ENCODE measurements around the gene HLA-G. TPM values are rescaled to one million over a fixed set of nuclear protein-coding genes. Genes with fewer than 3 reads are reported as not detected.

Gene HLA-G
- total RNA-seq, 1 experiment from 2014 or later = not detected

- no peak for DNase-seq (ENCODE audit: low spot score)
Observed at GRCh38 chr6:29816030-29816429, 11.6 kb upstream of the HLA-G start.

DNA sequence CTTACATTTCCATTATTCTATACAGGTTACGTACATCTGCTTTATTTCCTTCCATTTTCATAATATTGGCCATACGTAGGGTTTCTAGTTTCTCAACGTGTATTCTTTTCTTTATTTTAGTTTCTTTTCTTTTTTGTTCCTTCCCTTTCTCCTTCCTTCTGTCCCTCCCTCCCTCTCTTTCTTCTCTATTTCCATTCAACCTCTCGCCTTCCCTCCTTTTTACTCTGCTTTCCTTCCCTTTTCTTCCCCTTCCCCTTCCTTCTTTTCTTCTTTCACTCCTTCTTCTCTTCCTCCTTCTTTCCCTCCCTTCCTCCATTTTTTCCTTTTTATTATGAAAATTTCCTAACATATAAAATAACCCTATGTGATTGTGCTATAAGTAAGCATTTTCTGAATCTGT is 8.7 kb upstream of the HLA-G start:
- no peak for DNase-seq (ENCODE audit: low spot score)

- no peak for DNase-seq (ENCODE audit: low spot score)
Observed at GRCh38 chr6:29824144-29824543, 3.5 kb upstream of the HLA-G start.

DNA sequence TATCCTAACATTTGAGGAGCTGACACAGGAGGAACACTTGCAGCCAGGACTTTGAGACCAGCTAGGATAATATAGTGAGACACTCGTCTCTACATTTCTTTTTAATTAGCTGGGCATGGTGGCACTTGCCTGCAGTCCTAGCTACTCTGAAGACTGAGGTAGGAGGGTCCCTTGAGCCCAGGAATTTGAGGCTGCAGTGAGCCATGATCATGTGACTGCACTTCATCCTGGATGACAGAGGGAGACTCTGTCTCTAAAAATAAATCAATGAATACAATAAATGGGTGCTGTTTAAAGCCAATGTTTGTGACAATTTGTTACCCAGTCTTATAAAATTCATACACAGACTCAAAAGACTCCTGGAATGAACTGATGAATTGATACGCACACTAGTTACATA is 1.8 kb upstream of the HLA-G start:
- DNase-seq (ENCODE audit: low spot score) = no peak

- DNase-seq (ENCODE audit: low spot score) = no peak
Observed at GRCh38 chr6:29826271-29826670, 1.4 kb upstream of the HLA-G start.

GRCh38 chr6:29828471-29828797 is 809 bp downstream of the HLA-G start:
- no peak for DNase-seq (ENCODE audit: low spot score)

DNA sequence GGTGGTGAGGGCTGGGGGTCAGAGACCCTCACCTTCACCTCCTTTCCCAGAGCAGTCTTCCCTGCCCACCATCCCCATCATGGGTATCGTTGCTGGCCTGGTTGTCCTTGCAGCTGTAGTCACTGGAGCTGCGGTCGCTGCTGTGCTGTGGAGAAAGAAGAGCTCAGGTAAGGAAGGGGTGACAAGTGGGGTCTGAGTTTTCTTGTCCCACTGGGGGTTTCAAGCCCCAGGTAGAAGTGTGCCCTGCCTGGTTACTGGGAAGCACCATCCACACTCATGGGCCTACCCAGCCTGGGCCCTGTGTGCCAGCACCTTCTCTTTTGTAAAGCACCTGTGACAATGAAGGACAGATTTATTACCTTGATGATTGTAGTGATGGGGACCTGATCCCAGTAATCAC is 2.1 kb downstream of the HLA-G start:
- DNase-seq (ENCODE audit: low spot score) = no peak

GRCh38 chr6:29830409-29830808 is 2.8 kb downstream of the HLA-G start:
- no peak for DNase-seq (ENCODE audit: low spot score)

GRCh38 chr6:29831776-29832175 is 4.2 kb downstream of the HLA-G start:
- no peak for DNase-seq (ENCODE audit: low spot score)

- DNase-seq (ENCODE audit: low spot score) = no peak
Observed at GRCh38 chr6:29834564-29835436, 7.2 kb downstream of the HLA-G start.

GRCh38 chr6:29839917-29840316 is 12.3 kb downstream of the HLA-G start:
- DNase-seq (ENCODE audit: low spot score) = no peak

DNA sequence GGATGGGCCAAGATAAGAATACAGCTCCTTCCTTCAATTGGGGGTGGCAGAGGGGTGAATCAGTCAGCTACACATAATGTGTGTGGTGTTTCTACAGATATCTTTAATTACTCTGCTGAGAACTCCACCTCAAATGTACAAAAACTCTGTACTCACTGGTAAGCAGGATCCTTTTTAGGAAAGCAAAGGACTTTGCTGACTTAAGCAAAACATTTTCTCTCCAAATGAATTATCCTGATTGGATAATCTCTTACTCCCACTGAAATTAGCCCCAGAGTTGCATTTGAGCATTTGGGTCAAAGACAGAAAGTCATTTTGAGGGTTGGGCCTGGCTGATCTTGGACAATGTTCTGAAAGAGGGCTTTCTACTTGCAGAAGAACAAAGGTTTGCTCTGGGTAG is 13.4 kb downstream of the HLA-G start:
- DNase-seq (ENCODE audit: low spot score) = no peak

GRCh38 chr6:29845405-29846006 is 17.9 kb downstream of the HLA-G start:
- peak; percentile 12 for DNase-seq (ENCODE audit: low spot score)

DNA sequence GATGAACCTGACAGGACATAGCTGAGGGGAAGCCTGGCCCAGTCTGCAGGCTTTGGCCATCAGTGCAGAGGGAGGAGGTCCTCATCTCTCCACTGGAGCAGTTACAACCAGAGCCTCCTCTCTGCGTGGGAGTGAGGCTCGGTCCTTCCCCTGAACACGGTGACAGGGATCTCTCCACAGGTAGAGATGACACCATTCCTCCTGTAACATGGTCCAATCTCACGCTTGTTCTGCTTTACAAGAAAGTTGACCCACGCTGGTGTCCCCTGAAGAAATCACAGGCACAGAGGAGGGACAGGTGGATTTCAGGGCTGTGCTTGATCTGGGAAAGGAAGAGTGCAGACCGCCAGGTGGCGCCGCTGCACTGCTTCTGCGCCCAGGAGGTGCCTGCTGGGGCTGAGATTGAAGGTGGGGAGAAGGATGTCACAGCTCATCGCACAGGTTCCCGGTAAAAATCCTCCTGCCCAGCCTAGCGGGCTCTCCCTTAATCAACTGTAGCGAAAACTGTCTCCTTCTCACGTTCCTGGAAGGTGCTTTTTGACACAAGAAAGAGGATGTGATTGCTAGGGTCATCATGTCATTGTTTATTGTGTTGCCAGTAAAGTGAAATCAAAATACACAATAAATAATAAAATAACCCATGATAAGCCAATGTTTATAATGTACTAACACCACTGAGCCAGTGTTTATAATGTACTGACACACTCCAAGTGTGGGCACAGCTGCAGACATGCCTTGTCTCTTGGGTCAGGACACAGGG is 20.4 kb downstream of the HLA-G start:
- DNase-seq (ENCODE audit: low spot score) = peak; percentile 51

DNA sequence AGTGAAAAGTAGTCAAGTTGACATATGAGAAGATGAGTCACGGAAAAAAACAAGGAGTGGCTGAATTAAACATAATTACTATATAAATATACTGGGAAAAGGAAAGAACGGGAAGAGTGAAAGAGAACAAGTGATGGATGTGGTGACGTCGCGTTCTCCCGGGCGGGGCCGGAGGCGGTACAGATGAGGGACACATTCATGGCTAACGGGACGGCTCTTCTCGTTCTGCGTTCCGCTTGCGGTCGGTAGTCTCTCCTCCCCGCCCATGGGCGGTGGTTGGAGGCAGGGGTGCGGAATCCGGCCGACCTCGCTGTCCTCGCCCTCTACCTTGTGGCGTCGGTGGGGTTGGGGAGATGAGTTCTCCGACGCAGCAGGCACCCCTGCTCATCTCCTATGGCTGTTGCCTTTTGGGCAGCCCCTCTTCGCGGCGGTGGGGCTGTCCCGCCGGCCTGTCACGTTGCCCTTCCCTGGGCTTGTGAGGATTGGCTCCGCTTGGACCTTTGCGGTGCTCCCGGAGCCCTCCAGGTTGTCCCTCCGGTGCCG is 22.5 kb downstream of the HLA-G start:
- DNase-seq (ENCODE audit: low spot score) = no peak

GRCh38 chr6:29851190-29851589 is 23.6 kb downstream of the HLA-G start:
- DNase-seq (ENCODE audit: low spot score) = no peak

DNA sequence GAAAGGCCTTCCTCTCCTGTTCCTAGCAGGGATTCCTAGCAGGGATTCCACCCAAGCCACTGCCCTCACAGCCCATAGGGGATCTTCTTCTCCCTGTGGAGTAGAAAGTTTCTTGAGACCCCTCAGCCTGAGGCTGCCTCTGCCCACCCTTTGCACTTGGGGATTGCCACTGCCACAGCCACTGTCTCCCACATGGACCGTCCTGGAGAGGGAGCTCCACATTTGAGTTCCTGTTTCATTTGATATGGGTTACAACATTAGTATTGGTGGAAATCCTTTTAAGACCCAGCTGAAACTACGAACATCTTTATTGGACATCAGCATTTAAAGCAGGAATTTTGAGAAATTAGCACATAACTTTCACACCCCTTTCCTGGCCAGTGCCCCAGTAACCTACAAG is 25.6 kb downstream of the HLA-G start:
- no peak for DNase-seq (ENCODE audit: low spot score)

GRCh38 chr6:29858006-29858405 is 30.4 kb downstream of the HLA-G start:
- no peak for DNase-seq (ENCODE audit: low spot score)

DNA sequence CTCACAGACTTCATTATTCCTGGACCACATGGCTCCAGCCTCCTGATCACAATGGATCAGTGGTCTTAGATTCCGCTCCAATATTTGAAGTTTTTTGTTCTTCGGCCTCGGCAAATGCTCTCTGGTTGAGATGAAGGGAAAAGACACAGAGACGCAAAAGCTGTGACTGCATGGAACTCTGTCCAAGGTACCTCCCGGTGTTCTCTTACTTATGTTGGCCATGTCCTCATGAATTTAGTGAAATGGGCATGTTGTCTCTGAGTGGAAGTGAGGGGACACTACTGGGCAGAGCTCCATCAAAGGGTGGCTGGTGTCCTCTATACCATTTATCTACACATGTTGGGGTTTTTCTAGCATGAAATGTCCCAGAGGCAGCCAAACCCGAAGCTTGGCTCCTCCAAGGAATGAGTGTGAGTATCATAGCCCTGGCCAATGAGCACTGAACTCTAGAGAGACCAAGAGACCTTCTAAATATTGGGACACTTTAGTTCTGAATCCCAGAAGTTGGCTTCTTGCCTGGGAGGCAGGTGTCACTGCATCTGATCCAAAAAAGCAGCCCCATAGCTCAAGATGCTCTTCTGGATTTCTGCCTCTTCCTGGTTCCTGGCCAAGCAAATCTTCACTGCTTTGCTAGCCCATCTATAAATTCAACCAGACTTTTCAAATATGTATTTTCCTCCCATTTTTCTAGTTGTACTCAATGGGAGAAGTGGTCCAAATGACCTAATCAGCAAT is 34.1 kb downstream of the HLA-G start:
- DNase-seq (ENCODE audit: low spot score) = no peak

GRCh38 chr6:29864037-29864810 is 36.6 kb downstream of the HLA-G start:
- DNase-seq (ENCODE audit: low spot score) = no peak

- DNase-seq (ENCODE audit: low spot score) = no peak
Observed at GRCh38 chr6:29865631-29866030, 38.0 kb downstream of the HLA-G start.

Measured in H4 (cell line).